OCI-LY3 (cell line): ENCODE data around the gene LTA4H.
"Not testable (repeated sequence)": the region's sequence is repeated elsewhere in the genome, so short reads cannot be mapped to it uniquely, and the experiment has no call there.

Experiments used
- EZH2phosphoT487 ChIP-seq: fragments of 200-600 bp; shearing (Covaris generic); IDR thresholded peaks from 2 replicates; pipeline ENCODE4 v1.6.1; 2018; ENCODE audit warnings: antibody characterized with exemption, mixed run types, low read depth
- TF ChIP-seq, protein P1 (sequence below): fragments of 200-600, 300-600 bp; sonication (generic); IDR thresholded peaks from 2 replicates; pipeline ENCODE4 v1.5.1; 2014; ENCODE audit warnings: antibody characterized with exemption, low read length, low read depth

DNA sequence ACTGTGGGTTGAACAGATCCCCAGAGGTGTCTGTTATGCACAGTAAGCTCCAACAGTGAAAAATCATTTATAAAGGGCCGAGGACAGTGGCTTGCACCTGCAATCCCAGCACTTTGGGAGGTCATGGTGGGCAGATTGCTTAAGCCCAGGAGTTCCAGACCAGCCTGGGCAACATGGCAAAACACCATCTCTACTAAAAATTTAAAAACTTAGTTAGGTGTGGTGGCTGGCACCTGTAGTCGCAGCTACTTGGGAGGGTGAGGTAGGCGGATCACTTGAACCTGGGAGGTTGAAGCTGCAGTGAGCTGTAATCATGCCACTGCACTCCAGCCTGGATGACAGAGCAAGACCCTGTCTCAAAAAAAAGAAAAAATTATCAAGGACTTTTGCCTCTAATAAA is 30.4 kb upstream of the LTA4H start:
- TF ChIP-seq, protein P1, sequence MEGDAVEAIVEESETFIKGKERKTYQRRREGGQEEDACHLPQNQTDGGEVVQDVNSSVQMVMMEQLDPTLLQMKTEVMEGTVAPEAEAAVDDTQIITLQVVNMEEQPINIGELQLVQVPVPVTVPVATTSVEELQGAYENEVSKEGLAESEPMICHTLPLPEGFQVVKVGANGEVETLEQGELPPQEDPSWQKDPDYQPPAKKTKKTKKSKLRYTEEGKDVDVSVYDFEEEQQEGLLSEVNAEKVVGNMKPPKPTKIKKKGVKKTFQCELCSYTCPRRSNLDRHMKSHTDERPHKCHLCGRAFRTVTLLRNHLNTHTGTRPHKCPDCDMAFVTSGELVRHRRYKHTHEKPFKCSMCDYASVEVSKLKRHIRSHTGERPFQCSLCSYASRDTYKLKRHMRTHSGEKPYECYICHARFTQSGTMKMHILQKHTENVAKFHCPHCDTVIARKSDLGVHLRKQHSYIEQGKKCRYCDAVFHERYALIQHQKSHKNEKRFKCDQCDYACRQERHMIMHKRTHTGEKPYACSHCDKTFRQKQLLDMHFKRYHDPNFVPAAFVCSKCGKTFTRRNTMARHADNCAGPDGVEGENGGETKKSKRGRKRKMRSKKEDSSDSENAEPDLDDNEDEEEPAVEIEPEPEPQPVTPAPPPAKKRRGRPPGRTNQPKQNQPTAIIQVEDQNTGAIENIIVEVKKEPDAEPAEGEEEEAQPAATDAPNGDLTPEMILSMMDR: not testable (repeated sequence)
- TF ChIP-seq EZH2phosphoT487: not testable (repeated sequence)
